LoVo (cell line): ENCODE measurements around the gene GDF11.

Experiments
- DNase-seq: peaks from one replicate; pipeline ENCODE4 v3.0.0-alpha.2; 2016; ENCODE audit warnings: low spot score

GDF11 gene

GRCh38 chr12:55795950-55796349 lies 53.0 kb downstream of the GDF11 start:
- no peak for DNase-seq

GRCh38 chr12:55797068-55797467 lies 54.1 kb downstream of the GDF11 start:
- DNase-seq, result no peak

GRCh38 chr12:55797550-55797949 lies 54.6 kb downstream of the GDF11 start:
- no peak for DNase-seq
